ENCODE measurements around the gene KCNH5.

- TF ChIP-seq ZNF253 (CRISPR knock-in tag; conservative IDR thresholded peaks at IDR 0.05) (no peak), CHD2 (IDR thresholded peaks at IDR 0.05; ENCODE audit: low read depth, low read length) (no peak), TAF15 (IDR thresholded peaks at IDR 0.05; ENCODE audit: low read depth, low read length) (no peak), ZBTB1 (CRISPR knock-in tag; IDR thresholded peaks at IDR 0.05; ENCODE audit: borderline replicate concordance, low read depth) (no peak), BDP1 (IDR thresholded peaks at IDR 0.05; ENCODE audit: insufficient read depth, insufficient read length) (no peak), FUS (optimal IDR thresholded peaks at IDR 0.05; ENCODE audit: low read depth, low read length) (no peak), HDAC3 (IDR thresholded peaks at IDR 0.05; ENCODE audit: borderline replicate concordance, partially characterized antibody) (no peak), CREB1 (IDR thresholded peaks at IDR 0.05) (no peak), CREB1 (CRISPR knock-in tag; IDR thresholded peaks at IDR 0.05) (no peak), MXI1 (IDR thresholded peaks at IDR 0.05; ENCODE audit: low read depth, low read length) (no peak), SMC3 (conservative IDR thresholded peaks at IDR 0.05; ENCODE audit: insufficient read depth, low read depth, low read length) (no peak)
Observed at GRCh38 chr14:63030113-63030512, 15.1 kb downstream of the KCNH5 start.
